Measurements from ENCODE around the gene SULT1C2. TPM values are rescaled to one million over a fixed set of nuclear protein-coding genes. Genes with fewer than 3 reads are reported as not detected.

SULT1C2 gene
- total and polyA plus RNA-seq, 2 of the 4 experiments (the other 2 are of a cell fraction), result 0.09 TPM; not detected in 1

DNA sequence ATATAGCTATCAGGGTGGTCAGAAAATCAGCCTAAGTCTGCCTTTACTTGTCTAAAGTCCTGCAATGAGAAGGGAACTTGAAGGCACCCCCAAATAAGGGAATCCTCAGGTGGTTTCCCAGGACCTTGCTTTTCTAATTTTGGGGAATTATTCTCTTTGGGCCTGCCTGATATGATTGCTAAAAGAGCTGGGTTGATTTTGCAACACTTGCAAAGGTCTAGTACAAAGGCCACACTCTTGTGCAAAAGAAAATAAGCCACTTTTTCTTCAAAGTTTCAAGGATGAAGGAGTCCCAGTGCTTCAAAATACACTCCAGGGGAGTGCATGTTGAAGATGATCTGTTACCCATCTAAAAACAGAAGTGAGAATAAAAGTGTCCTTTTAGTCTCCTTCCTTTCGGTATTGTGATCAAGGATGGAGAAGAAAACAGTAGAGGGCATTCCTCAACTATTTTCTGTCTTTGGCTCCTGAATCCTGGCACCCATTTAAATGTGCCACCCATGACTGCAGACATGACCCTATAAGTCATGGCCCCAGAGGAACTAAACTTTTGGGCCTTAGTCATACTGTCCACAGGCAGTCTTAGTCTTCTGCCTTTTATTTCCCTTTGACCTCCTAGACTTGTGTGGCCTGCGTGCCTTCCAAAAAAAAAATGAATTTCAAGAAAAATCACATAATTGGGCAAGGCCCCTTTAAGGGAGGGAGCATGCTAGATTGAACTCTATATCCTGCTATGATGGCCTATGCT is 43.9 kb upstream of the SULT1C2 start:
- no peak overlapping the region for H4K5ac ChIP-seq (ENCODE audit: low read depth, low read length)
- no peaks in the 10 kb centered on the region for H4K20me1 ChIP-seq (ENCODE audit: insufficient read depth, low read length)
- no peak overlapping the region for H2AFZ ChIP-seq (replicated peaks; ENCODE audit: low read length, poor library complexity)
- no peak overlapping the region for H2BK120ac ChIP-seq (ENCODE audit: low read depth, low read length)
- dilution Hi-C loops (cut with HindIII; ENCODE audit: low sequenced_read_pairs, unreplicated experiment) (no loop called here), in situ Hi-C loops (cut with MboI; ENCODE audit: low sequenced_read_pairs) (no loop called here), intact Hi-C loops (cut with micrococcal nuclease) (no loop called here)
- H3K9ac ChIP-seq (ENCODE audit: low read depth, low read length), result no peak overlapping the region
- H3K9me1 ChIP-seq (ENCODE audit: insufficient read depth, low read length), result no peaks in the 10 kb centered on the region
- H3K4me1 ChIP-seq (ENCODE audit: control insufficient read depth, insufficient read depth, low read length), result no peaks in the 10 kb centered on the region
- no peak overlapping the region for H3K4me2 ChIP-seq (ENCODE audit: low read depth, low read length)
- H3K79me1 ChIP-seq (ENCODE audit: low read depth in 1 of 2, low read length in 2 of 2), result no peaks in the 10 kb centered on the region
- ChIA-PET CTCF (no interaction called here), POLR2A (ENCODE audit: unreplicated experiment) (no interaction called here)
- WGBS, 2 experiments (ENCODE audit: extremely low coverage in 2 of 2, insufficient read length in 1 of 2), result no CpG with 5 or more reads among the region's 2 CpGs
- ATAC-seq (ENCODE audit: low read depth) (no peak), DNase-seq (no peak)
- H3K23ac ChIP-seq (ENCODE audit: low read depth, low read length), result no peak overlapping the region
- TF ChIP-seq MAFK (IDR thresholded peaks at IDR 0.05; ENCODE audit: low read depth, low read length) (no peak), POLR2A (IDR thresholded peaks at IDR 0.05; ENCODE audit: low read depth, low read length) (no peak), CTCF (conservative IDR thresholded peaks at IDR 0.05; ENCODE audit: low read depth, low read length) (no peak), MXI1 (IDR thresholded peaks at IDR 0.05; ENCODE audit: borderline replicate concordance, low read depth, low read length) (no peak), RCOR1 (IDR thresholded peaks at IDR 0.05; ENCODE audit: insufficient replicate concordance, low read length) (no peak), RFX5 (IDR thresholded peaks at IDR 0.05; ENCODE audit: low read depth, low read length) (no peak), RAD21 (IDR thresholded peaks at IDR 0.05; ENCODE audit: low read length) (no peak), FOS (IDR thresholded peaks at IDR 0.05; ENCODE audit: low read depth, low read length) (no peak), CHD1 (IDR thresholded peaks at IDR 0.05; ENCODE audit: low read depth, low read length) (no peak)
- H3K9me3 ChIP-seq (ENCODE audit: control insufficient read depth, insufficient read depth, low read length), result peaks cover 2% of the 10 kb centered on the region; the same call in 1 of the 2 replicates
- no peak overlapping the region for H3K14ac ChIP-seq (replicated peaks; ENCODE audit: low read depth, low read length)
- no peak overlapping the region for H3K18ac ChIP-seq (ENCODE audit: low read depth, low read length)
- no peak overlapping the region for H4K91ac ChIP-seq (ENCODE audit: insufficient read depth, low read depth, low read length)
- no peak overlapping the region for H2BK5ac ChIP-seq (ENCODE audit: low read depth, low read length, poor library complexity, severe bottlenecking)
- H2AK9ac ChIP-seq (replicated peaks; ENCODE audit: low read depth, low read length, poor library complexity), result no peak overlapping the region
- H3K4ac ChIP-seq (ENCODE audit: low read depth, low read length), result no peak overlapping the region
- H3K27me3 ChIP-seq (ENCODE audit: control insufficient read depth, insufficient read depth, low read length), result no peaks in the 10 kb centered on the region; the same call in 1 of the 2 replicates
- BruUV-seq (replicated peaks), result no TSS peak
- no peak overlapping the region for H2BK15ac ChIP-seq (ENCODE audit: low read depth, low read length)
- H2BK20ac ChIP-seq (ENCODE audit: low read depth, low read length), result no peak overlapping the region
- no peak overlapping the region for H2AK5ac ChIP-seq (ENCODE audit: low read depth, low read length)
- no peaks in the 10 kb centered on the region for H3K36me3 ChIP-seq (ENCODE audit: control insufficient read depth, insufficient read depth, low read length)
- no peak overlapping the region for H3K4me3 ChIP-seq (ENCODE audit: insufficient read depth, low read depth, low read length)
- no peak overlapping the region for H4K8ac ChIP-seq (ENCODE audit: low read depth in 2 of 2, low read length in 2 of 2)
- no peak overlapping the region for H3K56ac ChIP-seq (ENCODE audit: extremely low read depth, insufficient read depth, low read length)
- no peak overlapping the region for H3K27ac ChIP-seq (ENCODE audit: insufficient read depth, low read length)
